Ishikawa (cell line): ENCODE measurements around the gene TNRC6A.

ENCODE experiments used
- CEBPB ChIP-seq: IDR thresholded peaks from 2 replicates; pipeline ENCODE4 v1.6.1; 2012
- CREB1 ChIP-seq: IDR thresholded peaks from 2 replicates; pipeline ENCODE4 v1.6.1; 2012; ENCODE audit warnings: low read depth
- EP300 ChIP-seq: IDR thresholded peaks from 2 replicates; pipeline ENCODE4 v1.6.1; 2012; ENCODE audit warnings: borderline replicate concordance
- NFIC ChIP-seq: IDR thresholded peaks from 2 replicates; pipeline ENCODE4 v1.6.1; 2012
- RAD21 ChIP-seq: IDR thresholded peaks from 2 replicates; pipeline ENCODE4 v1.6.1; 2012; ENCODE audit warnings: low read depth
- TAF1 ChIP-seq: IDR thresholded peaks from 2 replicates; pipeline ENCODE4 v1.6.1; 2012; ENCODE audit warnings: low read depth, mild to moderate bottlenecking
- TCF12 ChIP-seq: IDR thresholded peaks from 2 replicates; pipeline ENCODE4 v1.6.1; 2012; ENCODE audit warnings: low read depth
- TEAD4 ChIP-seq: IDR thresholded peaks from 2 replicates; pipeline ENCODE4 v1.6.1; 2012
- YY1 ChIP-seq: IDR thresholded peaks from 2 replicates; pipeline ENCODE4 v1.6.1; 2012; ENCODE audit warnings: low read depth
- ZBTB7A ChIP-seq: IDR thresholded peaks from 2 replicates; pipeline ENCODE4 v1.6.1; 2012; ENCODE audit warnings: low read depth
- TF ChIP-seq, protein P1 (sequence below): IDR thresholded peaks from 2 replicates; pipeline ENCODE4 v1.6.1; 2012
- TF ChIP-seq, protein P2 (sequence below): IDR thresholded peaks from 2 replicates; pipeline ENCODE4 v1.6.1; 2012; ENCODE audit warnings: low read depth, mild to moderate bottlenecking

DNA sequence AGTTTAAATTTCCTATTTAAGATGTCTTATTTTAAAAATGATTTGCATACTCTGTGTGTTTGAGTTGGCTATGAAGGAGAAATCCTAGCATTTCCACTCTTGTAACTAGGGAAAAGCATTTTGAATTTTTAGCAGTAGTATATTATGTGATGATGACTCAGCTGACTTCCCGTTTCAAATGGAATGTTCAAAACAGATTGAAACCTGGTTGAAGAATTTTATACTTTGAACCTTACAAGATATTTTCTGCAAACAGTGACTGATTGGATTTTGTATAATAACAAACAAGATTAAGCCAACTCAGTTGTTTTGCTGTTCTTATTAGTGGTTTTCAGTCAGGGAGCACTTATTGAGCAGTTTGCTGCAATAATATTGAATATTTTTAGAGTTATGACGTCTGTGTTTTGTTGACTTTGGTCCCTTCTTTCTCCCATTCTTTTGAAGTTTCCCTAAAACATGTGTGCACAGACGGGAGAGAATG is 8.0 kb downstream of the TNRC6A start:
- TF ChIP-seq, protein P1, sequence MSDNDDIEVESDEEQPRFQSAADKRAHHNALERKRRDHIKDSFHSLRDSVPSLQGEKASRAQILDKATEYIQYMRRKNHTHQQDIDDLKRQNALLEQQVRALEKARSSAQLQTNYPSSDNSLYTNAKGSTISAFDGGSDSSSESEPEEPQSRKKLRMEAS: no peak
- TF ChIP-seq EP300: no peak
- TF ChIP-seq, protein P2, sequence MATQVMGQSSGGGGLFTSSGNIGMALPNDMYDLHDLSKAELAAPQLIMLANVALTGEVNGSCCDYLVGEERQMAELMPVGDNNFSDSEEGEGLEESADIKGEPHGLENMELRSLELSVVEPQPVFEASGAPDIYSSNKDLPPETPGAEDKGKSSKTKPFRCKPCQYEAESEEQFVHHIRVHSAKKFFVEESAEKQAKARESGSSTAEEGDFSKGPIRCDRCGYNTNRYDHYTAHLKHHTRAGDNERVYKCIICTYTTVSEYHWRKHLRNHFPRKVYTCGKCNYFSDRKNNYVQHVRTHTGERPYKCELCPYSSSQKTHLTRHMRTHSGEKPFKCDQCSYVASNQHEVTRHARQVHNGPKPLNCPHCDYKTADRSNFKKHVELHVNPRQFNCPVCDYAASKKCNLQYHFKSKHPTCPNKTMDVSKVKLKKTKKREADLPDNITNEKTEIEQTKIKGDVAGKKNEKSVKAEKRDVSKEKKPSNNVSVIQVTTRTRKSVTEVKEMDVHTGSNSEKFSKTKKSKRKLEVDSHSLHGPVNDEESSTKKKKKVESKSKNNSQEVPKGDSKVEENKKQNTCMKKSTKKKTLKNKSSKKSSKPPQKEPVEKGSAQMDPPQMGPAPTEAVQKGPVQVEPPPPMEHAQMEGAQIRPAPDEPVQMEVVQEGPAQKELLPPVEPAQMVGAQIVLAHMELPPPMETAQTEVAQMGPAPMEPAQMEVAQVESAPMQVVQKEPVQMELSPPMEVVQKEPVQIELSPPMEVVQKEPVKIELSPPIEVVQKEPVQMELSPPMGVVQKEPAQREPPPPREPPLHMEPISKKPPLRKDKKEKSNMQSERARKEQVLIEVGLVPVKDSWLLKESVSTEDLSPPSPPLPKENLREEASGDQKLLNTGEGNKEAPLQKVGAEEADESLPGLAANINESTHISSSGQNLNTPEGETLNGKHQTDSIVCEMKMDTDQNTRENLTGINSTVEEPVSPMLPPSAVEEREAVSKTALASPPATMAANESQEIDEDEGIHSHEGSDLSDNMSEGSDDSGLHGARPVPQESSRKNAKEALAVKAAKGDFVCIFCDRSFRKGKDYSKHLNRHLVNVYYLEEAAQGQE: no peak
- TF ChIP-seq TEAD4: no peak
- no peak for TF ChIP-seq YY1
- no peak for TF ChIP-seq CREB1
- no peak for TF ChIP-seq TAF1
- TF ChIP-seq RAD21: no peak
- TF ChIP-seq CEBPB: no peak
- no peak for TF ChIP-seq TCF12
- TF ChIP-seq ZBTB7A: no peak
- no peak for TF ChIP-seq NFIC
